Measurements from ENCODE around the gene MARCHF3.
"Not testable (repeated sequence)": the region's sequence is repeated elsewhere in the genome, so short reads cannot be mapped to it uniquely, and the experiment has no call there.

The MARCHF3 gene

DNA sequence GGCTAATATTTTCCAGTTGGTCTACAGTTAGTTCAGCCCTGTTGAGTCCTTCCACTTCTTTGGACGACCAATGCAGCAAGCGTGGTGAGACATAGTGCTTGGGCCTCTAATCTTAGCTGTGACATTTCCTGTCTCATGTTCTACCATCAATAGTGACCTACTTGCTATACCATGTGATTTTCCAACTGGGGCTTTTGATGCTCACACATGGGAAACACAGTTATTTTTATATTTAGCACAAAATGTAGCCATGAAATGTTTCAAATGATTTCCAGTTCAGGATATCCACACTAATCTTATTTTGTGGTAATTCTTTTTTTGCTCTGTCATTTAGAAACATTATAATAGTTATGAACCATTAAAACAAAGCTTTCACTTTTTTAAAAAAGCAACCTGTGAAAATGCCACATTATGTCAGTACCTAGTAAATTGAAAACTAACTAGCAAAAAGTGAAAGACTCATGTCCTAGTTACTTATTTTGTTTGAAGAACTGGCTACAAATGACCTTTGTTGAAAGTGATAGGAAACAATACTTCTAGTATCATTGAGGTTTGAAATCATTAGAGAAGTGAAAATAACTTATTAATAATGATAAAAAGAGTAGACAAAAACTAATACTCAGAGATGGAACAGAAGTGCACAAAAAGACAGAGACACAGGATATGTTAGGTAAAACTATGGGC lies 18.3 kb downstream of the MARCHF3 start:
- DNase-seq, result no peak

DNA sequence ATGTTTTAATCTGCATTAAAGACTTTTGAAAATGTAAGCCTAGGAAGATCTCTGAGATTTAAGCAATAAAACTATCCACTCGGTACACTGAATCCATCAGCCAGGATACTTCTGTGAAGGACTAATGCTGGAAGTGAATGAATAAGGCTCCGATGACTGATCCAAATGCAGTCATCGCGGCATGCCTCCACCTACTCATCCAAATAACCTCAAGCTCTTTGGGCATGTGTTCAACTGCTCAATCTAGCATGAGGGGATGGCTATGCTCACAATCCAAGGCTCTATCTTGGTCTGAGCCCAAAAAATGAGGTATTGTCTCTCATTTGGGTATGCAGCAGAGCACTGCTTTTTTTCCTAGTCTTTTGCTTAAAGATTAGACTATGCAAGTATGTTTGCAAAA lies 19.2 kb downstream of the MARCHF3 start:
- DNase-seq, result no peak

- DNase-seq, result no peak
Measured at GRCh38 chr5:127010362-127010761, 20.0 kb downstream of the MARCHF3 start.

DNA sequence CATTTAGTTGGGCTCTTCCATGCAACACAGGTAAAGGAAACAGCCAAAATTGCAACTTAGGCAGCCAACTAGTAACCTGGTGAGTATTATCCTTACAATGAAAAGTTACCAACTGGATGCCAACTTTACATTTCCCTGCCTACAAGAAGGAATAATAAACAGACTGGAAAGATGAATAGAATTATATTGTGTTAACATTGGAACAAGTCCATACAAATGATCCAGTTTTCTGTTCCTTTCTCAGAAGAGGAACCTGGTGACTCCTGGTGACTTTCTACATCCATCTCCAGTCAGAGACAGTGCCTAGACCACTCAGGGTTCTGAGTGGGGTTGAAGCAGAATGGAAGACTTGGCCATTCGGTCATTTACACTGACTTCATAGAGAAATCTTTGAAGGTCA lies 20.6 kb downstream of the MARCHF3 start:
- DNase-seq, result no peak

DNA sequence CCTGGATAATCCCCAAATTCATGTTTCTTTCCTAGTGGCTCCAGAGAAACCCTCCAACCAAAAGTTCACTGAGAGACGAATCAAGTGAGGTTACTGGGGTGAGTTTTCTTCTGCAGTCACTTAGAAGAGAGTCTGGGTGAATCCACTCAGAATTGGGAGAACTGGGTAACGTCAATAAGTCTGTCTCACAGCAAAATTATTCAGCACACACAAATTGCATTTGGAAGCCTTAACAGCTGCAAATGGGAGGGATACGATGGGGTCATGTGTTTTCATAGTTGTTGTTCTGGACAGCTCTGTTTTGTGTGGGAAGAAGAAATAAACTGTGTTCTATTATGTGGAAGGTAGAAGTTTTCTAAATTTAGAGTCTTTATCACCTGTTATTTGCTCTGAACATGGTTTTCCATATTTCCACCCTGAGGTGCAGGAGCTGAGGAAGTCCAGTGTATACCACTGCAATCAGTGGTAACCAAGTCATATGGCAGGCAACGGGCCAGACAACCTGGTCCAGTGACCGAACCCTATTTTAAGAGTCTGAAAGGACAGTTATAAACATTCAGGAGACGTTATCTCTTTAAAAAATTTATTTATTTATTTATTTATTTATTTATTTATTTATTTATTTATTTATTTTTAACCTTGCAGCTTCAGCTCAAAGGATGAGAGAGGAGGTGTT lies 21.9 kb downstream of the MARCHF3 start:
- DNase-seq, result no peak

DNA sequence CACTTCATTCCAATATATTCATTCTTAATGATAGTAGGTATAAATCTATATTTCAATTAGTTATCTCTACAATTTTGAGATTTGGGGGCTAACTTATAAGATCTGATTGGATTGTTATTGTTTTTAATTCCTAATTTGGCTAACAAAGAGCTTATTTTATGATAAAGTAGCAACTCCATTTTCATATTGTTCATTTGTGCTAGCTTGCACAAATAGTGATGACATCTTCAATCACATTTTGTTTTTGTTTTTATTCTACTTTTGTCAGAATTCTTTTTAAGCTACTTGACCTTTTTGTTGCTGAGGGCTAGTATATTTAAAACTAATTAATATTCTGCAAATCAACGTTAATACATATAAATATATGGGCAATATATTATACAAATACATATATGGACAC lies 22.8 kb downstream of the MARCHF3 start:
- DNase-seq, result no peak

GRCh38 chr5:127006744-127007143 lies 23.6 kb downstream of the MARCHF3 start:
- no peak for DNase-seq

DNA sequence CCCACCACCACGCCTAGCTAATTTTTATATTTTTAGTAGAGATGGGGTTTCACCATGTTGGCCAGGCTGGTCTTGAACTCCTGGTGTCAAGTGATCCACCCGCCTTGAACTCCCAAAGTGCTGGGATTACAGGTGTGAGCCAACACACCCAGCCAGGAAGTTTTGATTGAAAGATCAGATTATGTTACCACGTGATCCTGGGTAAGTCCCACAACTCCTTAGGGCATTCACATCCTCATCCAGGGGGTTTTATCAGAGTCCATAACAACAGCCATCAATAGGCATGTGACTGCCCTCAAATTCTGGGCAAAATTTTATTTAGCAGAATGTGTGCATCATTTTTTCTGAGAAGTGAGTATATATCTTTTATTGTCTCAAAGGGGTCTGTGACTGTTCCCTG lies 25.1 kb downstream of the MARCHF3 start:
- DNase-seq, result not testable (repeated sequence)

DNA sequence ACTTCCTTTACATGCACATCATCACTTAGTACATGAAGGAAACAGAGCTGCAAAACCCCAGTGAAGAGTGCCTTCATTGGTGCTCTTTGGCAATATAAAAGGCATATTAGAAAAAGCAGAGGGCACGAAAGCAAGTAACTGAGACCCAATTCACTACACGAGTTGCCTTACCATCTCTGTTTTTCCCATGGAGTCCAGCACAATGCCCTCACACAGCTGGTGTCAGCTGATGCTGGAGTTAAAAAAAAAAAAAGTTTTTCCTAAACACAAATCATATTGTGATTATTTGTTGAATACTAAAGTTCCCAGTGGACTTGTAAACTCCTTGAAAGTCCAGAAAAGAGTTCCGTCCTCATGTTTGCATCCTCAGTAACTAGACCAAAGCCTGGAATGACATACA lies 25.6 kb downstream of the MARCHF3 start:
- DNase-seq, result no peak

GRCh38 chr5:127003798-127004495 lies 26.4 kb downstream of the MARCHF3 start:
- no peak for DNase-seq

DNA sequence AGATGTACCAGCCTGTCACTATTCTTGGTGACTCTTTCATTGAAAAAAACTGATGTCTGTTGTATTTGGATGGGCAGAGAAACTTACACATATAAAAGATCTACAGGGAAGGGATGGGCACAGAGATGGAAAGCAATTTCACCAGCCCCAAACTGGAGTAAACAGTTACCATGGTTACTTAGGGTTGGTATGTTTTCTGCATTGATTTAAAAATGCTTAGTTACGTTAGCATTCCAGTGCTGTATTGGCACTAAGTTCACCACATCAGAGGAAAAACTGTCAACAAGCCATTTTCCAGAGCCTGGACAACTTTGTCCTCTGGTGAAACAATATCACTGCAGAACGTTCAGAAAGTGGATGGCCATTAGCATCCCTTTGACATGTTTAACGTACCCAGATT lies 28.0 kb downstream of the MARCHF3 start:
- no peak for DNase-seq

DNA sequence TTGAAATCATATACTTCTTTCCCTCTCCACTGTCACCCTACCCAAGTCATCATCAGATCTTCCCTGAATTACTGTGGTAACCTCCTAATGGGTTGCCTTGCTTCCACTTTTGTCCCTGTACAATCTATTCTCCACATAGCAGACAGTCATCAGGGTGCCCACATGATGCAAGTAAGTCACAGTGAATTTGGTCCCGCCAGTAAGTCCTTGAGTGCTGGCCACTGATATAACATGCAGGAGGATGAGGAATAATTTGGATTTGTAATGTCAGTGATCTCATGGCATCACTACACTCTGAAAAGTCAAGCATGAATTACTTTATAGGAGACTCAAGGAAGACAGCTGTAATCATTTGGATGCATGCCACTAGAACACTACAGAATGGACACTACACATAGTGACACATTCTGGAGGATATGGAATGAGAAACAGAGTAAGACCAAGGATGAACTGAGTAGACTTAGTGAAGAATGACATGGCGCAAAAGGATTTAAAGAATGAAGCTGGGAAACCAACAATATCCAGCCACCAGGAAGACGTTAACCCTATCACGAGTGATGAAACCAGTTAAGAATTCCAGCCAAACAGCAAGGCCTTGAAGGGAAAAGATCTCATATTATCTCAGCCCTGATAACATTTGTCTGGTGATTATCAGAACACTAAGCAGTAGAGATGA lies 28.6 kb downstream of the MARCHF3 start:
- DNase-seq, result no peak

- DNase-seq, result no peak
Measured at GRCh38 chr5:126998895-126999570, 31.3 kb downstream of the MARCHF3 start.

- DNase-seq, result peak in 1 of 2 donors; percentile 18
Measured at GRCh38 chr5:126998201-126998631, 32.1 kb downstream of the MARCHF3 start.

- DNase-seq, result no peak
Measured at GRCh38 chr5:126995689-126996088, 34.7 kb downstream of the MARCHF3 start.

DNA sequence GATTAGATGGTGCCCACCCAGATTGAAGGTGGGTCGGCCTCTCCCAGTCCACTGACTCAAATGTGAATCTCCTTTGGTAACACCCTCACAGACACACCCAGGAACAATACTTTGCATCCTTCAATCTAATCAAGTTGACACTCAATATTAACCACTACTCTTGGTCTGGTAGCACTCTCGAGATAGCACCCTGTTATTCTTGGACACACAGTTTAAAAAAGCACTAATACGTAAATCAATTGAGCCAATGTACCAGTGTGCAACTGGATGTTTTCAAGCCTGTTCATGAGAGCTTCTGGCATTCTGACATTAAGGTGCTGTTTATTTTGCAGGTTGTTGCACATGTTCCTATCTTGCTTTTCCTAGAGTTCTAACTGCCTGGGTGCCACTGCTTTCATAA lies 35.3 kb downstream of the MARCHF3 start:
- DNase-seq, result no peak

GRCh38 chr5:126994485-126994884 lies 35.9 kb downstream of the MARCHF3 start:
- no peak for DNase-seq

GRCh38 chr5:126988021-126988569 lies 42.3 kb downstream of the MARCHF3 start:
- no peak for DNase-seq

GRCh38 chr5:126987271-126987899 lies 43.0 kb downstream of the MARCHF3 start:
- DNase-seq, result no peak

DNA sequence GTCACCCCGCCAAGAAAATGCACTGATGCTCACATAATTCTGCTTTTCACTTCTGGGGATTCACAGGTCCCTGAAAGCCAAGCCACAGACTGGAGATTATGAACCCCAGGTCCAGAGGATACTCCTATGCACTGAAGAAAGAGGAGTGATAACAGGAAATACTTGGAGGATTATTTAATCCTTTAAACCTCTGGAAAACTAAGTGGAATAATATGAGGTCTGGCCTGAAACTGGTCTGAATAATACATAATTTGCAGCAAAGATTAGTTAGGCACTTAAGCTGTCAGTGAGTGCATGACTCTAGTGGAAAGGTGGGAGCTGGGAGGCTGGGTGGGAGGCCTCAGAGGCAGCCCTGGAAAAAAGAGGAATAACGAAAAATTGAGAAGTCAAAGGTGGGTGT lies 45.7 kb downstream of the MARCHF3 start:
- no peak for DNase-seq

- DNase-seq, result no peak
Measured at GRCh38 chr5:126983874-126984266, 46.5 kb downstream of the MARCHF3 start.

Measured in hippocampal formation (tissue), 2 donors.